GM21390 (cell line): ENCODE results near the gene NPC1L1.

ENCODE experiments used
- ATAC-seq: cut with Tn5 transposase; IDR thresholded peaks from one replicate; pipeline ENCODE4 v1.9.1; 2021; ENCODE audit not compliant: unreplicated experiment

NPC1L1 gene

GRCh38 chr7:44541028-44541869 lies at the start of gene NPC1L1:
TSS of gene NPC1L1 (minus strand) at chr7:44541330. CDS start at chr7:44541259, 71 bp downstream.
- ATAC-seq = no peak

- no peak for ATAC-seq
Measured at GRCh38 chr7:44590910-44591309, 49.8 kb upstream of the NPC1L1 start.

GRCh38 chr7:44587843-44588711 lies 46.9 kb upstream of the NPC1L1 start:
- no peak for ATAC-seq

- ATAC-seq = no peak
Measured at GRCh38 chr7:44583146-44583865, 42.2 kb upstream of the NPC1L1 start.

- ATAC-seq = peak; percentile 76
Measured at GRCh38 chr7:44581879-44582603, 40.9 kb upstream of the NPC1L1 start, which contains the start of gene TMED4. TSS of gene TMED4 (minus strand) at chr7:44582231. CDS start at chr7:44582206, 25 bp downstream.

GRCh38 chr7:44580945-44581878 lies 40.1 kb upstream of the NPC1L1 start:
- peak; percentile 43 for ATAC-seq

- no peak for ATAC-seq
Measured at GRCh38 chr7:44576228-44576627, 35.1 kb upstream of the NPC1L1 start.

GRCh38 chr7:44575054-44575453 lies 33.9 kb upstream of the NPC1L1 start:
- ATAC-seq = no peak

- ATAC-seq = peak; percentile 1
Measured at GRCh38 chr7:44574287-44574872, 33.2 kb upstream of the NPC1L1 start.

- peak; percentile 92 for ATAC-seq
Measured at GRCh38 chr7:44573464-44574286, 32.5 kb upstream of the NPC1L1 start, which contains the start of gene DDX56. TSS of gene DDX56 (minus strand) at chr7:44573908. CDS start at chr7:44573895, 13 bp downstream.

- no peak for ATAC-seq
Measured at GRCh38 chr7:44572771-44573170, 31.6 kb upstream of the NPC1L1 start.

GRCh38 chr7:44569959-44570358 lies 28.8 kb upstream of the NPC1L1 start:
- no peak for ATAC-seq

GRCh38 chr7:44568771-44569560 lies 27.8 kb upstream of the NPC1L1 start:
- ATAC-seq = no peak

- ATAC-seq = no peak
Measured at GRCh38 chr7:44567884-44568283, 26.8 kb upstream of the NPC1L1 start.

GRCh38 chr7:44566680-44567079 lies 25.6 kb upstream of the NPC1L1 start:
- no peak for ATAC-seq

GRCh38 chr7:44565795-44566559 lies 24.8 kb upstream of the NPC1L1 start:
- ATAC-seq = peak; percentile 21
